ENCODE measurements around the gene MAP4K1.

DNA sequence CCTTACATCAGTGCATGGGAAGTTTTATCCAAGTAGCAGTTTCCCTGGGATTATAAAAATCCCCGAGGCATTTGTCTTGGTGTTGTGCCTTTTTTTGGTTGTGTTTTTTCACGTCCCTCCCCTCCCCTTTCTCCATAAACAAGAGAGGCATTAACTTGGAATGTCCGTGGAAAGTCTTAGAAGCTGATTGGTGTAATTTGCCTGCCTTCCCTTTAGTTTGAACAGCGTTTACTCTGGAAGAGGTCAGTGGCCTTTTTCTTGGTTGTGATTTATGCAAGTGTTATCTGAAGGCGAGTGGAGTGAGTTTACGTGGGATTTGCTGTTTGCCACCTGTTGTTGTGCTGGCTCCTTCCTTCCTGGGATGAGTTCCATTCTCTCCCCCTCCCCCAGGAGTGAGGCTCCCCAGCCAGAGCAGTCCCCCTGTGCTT is 36.9 kb upstream of the MAP4K1 start:
- TF ChIP-seq, protein P1, sequence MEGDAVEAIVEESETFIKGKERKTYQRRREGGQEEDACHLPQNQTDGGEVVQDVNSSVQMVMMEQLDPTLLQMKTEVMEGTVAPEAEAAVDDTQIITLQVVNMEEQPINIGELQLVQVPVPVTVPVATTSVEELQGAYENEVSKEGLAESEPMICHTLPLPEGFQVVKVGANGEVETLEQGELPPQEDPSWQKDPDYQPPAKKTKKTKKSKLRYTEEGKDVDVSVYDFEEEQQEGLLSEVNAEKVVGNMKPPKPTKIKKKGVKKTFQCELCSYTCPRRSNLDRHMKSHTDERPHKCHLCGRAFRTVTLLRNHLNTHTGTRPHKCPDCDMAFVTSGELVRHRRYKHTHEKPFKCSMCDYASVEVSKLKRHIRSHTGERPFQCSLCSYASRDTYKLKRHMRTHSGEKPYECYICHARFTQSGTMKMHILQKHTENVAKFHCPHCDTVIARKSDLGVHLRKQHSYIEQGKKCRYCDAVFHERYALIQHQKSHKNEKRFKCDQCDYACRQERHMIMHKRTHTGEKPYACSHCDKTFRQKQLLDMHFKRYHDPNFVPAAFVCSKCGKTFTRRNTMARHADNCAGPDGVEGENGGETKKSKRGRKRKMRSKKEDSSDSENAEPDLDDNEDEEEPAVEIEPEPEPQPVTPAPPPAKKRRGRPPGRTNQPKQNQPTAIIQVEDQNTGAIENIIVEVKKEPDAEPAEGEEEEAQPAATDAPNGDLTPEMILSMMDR (IDR thresholded peaks at IDR 0.05; ENCODE audit: low read depth, low read length) = no peak
- TF ChIP-seq EZH2phosphoT487 (IDR thresholded peaks at IDR 0.05; ENCODE audit: low read depth) = no peak

Measured in OCI-LY3 (cell line).